Right kidney (tissue), 1 donor: ENCODE measurements around the gene IL17C.
"Not testable (repeated sequence)": the region's sequence is repeated elsewhere in the genome, so short reads cannot be mapped to it uniquely, and the experiment has no call there.

Experiments
- DNase-seq: peaks from one replicate; pipeline ENCODE4 v3.0.0-alpha.2; 2016

IL17C gene

DNA sequence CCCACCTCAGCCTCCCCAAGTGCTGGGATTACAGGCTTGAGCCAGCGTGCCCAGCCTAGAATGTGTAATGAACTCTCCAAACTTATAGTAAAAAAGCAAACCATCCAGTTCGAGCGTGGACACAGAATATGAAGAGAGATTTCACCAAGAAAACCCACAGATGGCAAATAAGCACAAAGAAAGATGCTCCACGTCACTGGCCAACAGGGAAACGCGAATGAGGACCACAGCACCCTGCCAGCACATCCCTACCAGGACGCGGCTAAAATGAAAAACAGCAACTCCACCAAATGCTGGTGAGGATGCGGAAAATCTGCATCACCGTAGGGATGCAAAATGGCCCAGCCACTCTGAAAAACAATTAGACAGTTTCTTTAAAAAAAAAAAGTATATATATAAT, 23.1 kb downstream of the IL17C start:
- no peak for DNase-seq

GRCh38 chr16:88662222-88662842, 24.0 kb downstream of the IL17C start:
- peak; percentile 42 for DNase-seq

DNA sequence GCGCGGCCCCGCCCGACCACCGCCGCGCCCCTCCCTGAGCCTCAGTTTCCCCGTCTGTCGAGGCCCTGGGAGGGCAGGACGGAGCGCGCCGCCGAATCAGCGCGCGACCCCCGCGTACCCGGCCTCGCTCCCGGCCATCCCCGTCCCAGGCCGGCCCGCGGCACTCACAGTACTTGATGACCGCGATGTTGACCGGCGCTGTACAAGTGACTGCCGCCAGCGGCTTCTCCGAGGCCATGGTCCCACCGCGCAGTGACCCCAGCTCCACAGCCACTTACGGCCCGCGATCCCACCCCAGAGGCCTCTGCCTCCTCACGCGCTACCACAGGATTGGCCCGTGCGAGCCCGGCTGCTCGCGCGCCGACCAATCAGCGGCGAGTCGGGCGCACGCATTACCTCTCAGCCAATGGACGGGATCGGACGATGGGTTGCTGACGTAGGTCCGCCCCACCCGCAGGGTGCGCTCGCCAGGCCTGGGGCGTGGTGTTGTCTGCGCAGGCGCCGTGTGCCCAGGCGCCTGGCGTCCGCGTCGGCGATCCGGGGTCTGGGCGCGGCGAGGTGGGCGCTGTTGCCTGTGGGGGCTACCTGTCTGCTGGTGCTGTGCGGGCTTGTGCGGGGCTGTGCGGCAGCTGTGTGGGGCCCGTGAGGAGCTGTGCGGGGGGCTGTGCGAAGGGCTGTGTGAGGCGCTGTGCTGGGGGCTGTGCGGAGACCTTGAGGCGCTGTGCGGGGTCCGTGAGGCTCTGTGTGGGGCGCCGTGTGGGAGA, 24.7 kb downstream of the IL17C start, which contains the start of gene MVD:
MVD (minus strand) TSS at position 249 of the 764 bp plus-strand sequence; CDS start at position 238, 11 bp downstream.
- peak; percentile 91 for DNase-seq

GRCh38 chr16:88665148-88665547, 26.8 kb downstream of the IL17C start:
- DNase-seq: no peak

- no peak for DNase-seq
Observed at GRCh38 chr16:88665570-88665969, 27.2 kb downstream of the IL17C start.

DNA sequence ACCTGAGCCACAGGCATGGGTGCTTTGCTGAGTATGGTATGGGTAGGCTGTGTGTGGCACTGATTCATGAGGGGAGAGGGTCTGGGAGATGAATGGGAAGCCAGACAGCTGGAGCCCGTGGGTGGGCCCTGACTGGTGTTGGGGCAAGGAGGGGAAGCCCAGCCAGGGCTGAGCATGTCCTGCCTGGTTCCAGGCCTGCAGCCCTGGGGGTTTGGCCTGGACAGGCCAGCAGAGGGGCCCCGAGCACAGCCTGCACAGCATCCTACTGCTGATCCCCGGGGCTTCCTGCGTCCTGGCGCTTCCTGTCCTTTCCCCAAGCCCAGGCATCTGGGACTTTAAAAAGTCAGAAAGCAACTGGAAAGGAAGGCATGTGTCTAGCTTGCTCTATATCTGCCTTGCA, 29.1 kb downstream of the IL17C start:
- no peak for DNase-seq

- DNase-seq: not testable (repeated sequence)
Observed at GRCh38 chr16:88669493-88669892, 31.1 kb downstream of the IL17C start.

- no peak for DNase-seq
Observed at GRCh38 chr16:88669980-88670379, 31.6 kb downstream of the IL17C start.

GRCh38 chr16:88671806-88672205, 33.4 kb downstream of the IL17C start:
- DNase-seq: no peak

DNA sequence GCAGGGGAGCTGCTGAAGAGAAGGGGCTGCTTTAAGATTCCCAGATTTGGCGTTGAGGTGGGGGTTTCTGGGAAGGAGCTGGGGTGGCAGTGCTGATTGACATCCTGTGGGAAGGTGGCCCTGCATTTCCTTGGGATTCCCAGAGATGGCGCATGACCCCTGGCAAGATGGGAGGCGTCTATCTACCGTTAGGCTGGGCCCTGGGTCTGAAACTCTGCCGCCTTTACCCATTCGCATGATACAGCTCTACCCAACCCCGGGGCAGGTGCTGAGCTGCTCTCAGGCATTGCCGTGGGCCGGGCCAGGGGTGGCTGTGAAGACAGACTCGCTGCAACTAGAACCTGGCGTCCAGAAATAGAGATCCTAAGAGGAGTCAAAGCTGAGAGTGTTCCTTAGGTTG, 34.4 kb downstream of the IL17C start:
- no peak for DNase-seq

GRCh38 chr16:88673716-88674379, 35.5 kb downstream of the IL17C start:
- no peak for DNase-seq

DNA sequence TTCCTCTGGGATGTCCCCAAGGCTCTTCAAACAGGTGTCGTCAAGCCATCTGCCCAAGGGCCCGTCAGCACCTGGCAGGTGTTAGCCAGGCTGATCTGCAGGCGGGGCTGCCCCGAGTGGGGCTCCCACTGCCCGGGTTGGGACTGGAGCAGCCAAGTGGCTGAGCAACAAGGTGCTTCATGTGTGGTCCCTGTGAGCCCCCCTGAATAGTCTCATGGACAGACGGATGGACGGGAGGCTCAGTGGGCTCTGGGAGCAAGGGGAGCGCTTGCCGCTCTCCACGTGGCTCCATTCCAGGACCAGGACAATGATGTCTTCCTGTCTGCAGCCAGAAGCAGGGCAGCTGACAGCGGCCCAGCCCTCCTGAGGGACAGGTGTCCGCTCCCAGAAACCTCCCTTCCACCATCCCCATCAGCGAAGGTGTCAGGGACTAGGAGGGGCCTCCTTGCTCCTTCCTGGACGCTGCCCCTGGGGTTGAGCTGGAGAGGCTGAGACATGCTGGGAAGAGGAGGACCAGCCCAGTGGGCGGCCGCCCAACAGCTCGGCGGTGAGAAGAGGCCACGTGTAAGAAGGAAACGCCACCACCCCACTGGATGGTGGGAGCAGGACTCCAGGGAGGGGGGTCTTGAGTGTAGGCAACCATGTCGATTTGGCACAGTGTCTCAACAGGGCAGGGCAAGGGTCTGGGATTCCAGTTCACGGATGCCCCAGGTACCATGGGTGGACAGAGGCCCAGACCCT, 38.3 kb downstream of the IL17C start:
- no peak for DNase-seq

GRCh38 chr16:88677721-88678120, 39.3 kb downstream of the IL17C start:
- no peak for DNase-seq

DNA sequence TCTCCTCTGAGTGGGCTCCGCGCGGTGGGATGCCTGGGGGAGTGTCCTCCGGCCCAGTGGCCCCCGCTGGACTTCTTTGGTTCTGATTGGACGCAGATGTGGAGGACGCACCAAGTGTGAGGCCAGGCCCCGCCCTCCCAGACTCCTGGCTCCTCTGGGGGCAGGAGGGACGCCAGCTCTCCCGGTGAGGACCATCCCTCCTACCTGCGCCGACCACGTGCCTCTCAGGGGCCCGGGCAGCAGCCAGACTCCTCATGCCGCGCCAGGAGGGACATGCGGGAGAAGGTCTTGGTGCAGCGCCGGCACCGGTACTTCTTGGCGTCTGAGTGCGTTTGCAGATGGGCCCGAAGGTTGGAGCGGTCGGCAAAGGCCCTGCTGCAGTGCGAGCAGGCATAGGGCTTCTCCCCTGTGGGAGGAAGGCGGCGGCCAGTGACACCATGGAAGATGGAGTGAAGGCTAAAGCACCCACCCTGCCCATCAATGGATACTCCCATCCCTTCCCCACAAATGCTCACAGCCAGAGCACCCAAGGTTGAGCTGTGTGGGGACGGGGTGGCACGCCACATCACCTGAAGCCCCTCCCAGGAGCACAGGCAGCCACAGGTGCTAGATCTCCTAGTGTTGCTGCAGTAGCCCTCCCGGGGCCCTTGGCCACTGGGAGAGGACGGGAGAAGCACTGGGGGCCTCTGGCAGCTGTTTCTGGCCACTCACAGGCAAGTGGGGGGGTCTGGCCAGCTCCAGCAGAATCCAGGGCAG, 40.0 kb downstream of the IL17C start:
- DNase-seq: no peak

- no peak for DNase-seq
Observed at GRCh38 chr16:88680554-88681083, 42.2 kb downstream of the IL17C start.

- no peak for DNase-seq
Observed at GRCh38 chr16:88681084-88681680, 42.8 kb downstream of the IL17C start.

- no peak for DNase-seq
Observed at GRCh38 chr16:88681709-88682451, 43.5 kb downstream of the IL17C start.

GRCh38 chr16:88684569-88685155, 46.3 kb downstream of the IL17C start:
- DNase-seq: no peak

DNA sequence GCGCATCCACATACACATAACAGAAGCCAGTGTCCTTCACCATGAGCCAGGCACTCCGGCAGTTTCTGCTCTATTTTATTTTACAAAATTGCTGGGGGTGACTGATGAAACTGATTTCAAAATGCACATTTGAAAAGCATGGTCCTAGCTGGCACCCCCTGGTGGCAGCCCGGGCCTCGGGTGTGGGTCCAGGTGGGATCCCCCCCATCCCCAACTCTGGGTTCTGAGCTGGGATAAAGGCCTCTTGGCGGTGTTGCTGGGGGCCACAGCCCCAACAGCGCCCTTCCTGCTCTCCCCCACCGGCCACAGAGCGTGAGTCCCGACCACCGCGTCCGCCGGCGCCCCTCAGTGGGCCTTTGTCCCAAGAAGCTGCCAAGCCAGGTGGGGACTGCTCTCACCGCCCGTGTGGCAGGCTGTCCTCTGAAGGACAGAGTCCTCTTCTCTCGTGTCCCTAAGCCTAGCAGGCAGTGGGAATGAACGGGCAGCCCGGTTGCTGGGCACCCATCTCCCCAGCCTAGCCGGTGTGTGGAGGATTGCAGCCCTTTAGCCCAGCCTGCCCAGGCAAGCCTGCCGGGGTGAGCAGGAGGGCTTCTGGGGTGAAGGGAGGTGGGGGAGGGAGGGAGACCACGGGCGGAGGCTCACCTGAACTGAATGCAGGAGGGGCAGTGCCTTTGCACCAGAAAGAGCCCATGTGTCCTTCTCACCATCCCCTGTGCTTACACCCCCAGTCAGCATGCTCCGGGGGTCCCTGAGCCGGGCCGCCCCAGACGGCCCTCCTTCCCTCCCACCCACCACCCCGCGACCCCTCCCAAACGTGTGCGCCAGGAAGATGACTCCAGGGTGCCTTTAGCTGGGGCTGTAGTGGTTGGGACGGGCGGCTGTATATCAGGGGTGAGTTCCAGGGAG, 47.0 kb downstream of the IL17C start:
- DNase-seq: peak; percentile 61
